WTC11 (cell line): ENCODE data around the gene PGRMC2. TPM values are rescaled to one million over a fixed set of nuclear protein-coding genes. Genes with fewer than 3 reads are reported as not detected.

Experiments
- ATAC-seq: fragments of 200-7000 bp; cut with Tn5 transposase; 2 replicates; pipeline ENCODE4 v1.10.0; 2021; ENCODE audit warnings: mild to moderate bottlenecking, moderate library complexity
- CTCF ChIA-PET: fragments of 300-600 bp; sonication (Branson Sonifier 250); formaldehyde crosslinking; loops from one replicate; lab custom pipeline; 2021; ENCODE audit warnings: antibody characterized with exemption; lab: Charles Lee
- POLR2A ChIA-PET: fragments of 350-600 bp; sonication (Branson Sonifier 250); formaldehyde crosslinking; loops from one replicate; lab custom pipeline; 2021; ENCODE audit warnings: antibody characterized with exemption; lab: Charles Lee
- DNase-seq: peaks from one replicate; pipeline ENCODE4 v3.0.0; 2021; ENCODE audit warnings: low spot score
- H3K27ac Mint-ChIP-seq: 2 replicates; pipeline ENCODE4 v1.8.0; 2021; ENCODE audit warnings: mixed read lengths
- H3K27me3 Mint-ChIP-seq: 2 replicates; pipeline ENCODE4 v1.8.0; 2021; ENCODE audit warnings: low read depth, mild to moderate bottlenecking, moderate library complexity, mixed read lengths
- H3K36me3 Mint-ChIP-seq: 2 replicates; pipeline ENCODE4 v1.8.0; 2021; ENCODE audit warnings: mixed read lengths
- H3K4me1 Mint-ChIP-seq: 2 replicates; pipeline ENCODE4 v1.8.0; 2022; ENCODE audit warnings: mixed read lengths
- H3K4me3 Mint-ChIP-seq: 2 replicates; pipeline ENCODE4 v1.8.0; 2021; ENCODE audit warnings: mild to moderate bottlenecking, moderate library complexity, mixed read lengths
- H3K9me3 Mint-ChIP-seq: 2 replicates; pipeline ENCODE4 v1.8.0; 2021; ENCODE audit warnings: mixed read lengths
- AR ChIP-seq: fragments of 250-450 bp; sonication (Bioruptor Pico); IDR thresholded peaks from 2 replicates; pipeline ENCODE4 v1.9.0; 2021; ENCODE audit warnings: mild to moderate bottlenecking
- E2F1 ChIP-seq: sonication (generic); formaldehyde crosslinking; IDR thresholded peaks from 2 replicates; pipeline ENCODE4 v1.8.0; 2022; ENCODE audit warnings: mild to moderate bottlenecking, missing genetic modification reagents
- ERG ChIP-seq: fragments of 250-450 bp; sonication (Bioruptor Pico); IDR thresholded peaks from 2 replicates; pipeline ENCODE4 v1.8.0; 2021; ENCODE audit warnings: mild to moderate bottlenecking
- GABPB1 ChIP-seq: sonication (generic); formaldehyde crosslinking; IDR thresholded peaks from 2 replicates; pipeline ENCODE4 v1.8.1; 2023; ENCODE audit warnings: mild to moderate bottlenecking, missing genetic modification reagents
- JAZF1 ChIP-seq: fragments of 250-450 bp; sonication (Bioruptor Pico); IDR thresholded peaks from 2 replicates; pipeline ENCODE4 v1.9.0; 2021; ENCODE audit warnings: moderate library complexity, mild to moderate bottlenecking, inconsistent platforms
- NFYB ChIP-seq: sonication (generic); formaldehyde crosslinking; conservative IDR thresholded peaks from 2 replicates; pipeline ENCODE4 v1.8.0; 2022; ENCODE audit warnings: low read depth, missing genetic modification reagents
- NR1H2 ChIP-seq: sonication (generic); formaldehyde crosslinking; IDR thresholded peaks from 2 replicates; pipeline ENCODE4 v1.9.0; 2021; ENCODE audit warnings: mild to moderate bottlenecking, moderate library complexity, missing genetic modification reagents
- NR2C2 ChIP-seq: sonication (generic); formaldehyde crosslinking; IDR thresholded peaks from 2 replicates; pipeline ENCODE4 v1.8.0; 2022; ENCODE audit warnings: mild to moderate bottlenecking, missing genetic modification reagents
- OVOL2 ChIP-seq: fragments of 250-450 bp; sonication (Bioruptor Pico); IDR thresholded peaks from 2 replicates; pipeline ENCODE4 v1.9.0; 2021; ENCODE audit warnings: mild to moderate bottlenecking, borderline replicate concordance
- TP53 ChIP-seq: sonication (generic); formaldehyde crosslinking; IDR thresholded peaks from 2 replicates; pipeline ENCODE4 v1.8.1; 2023; ENCODE audit warnings: mild to moderate bottlenecking, missing genetic modification reagents
- ZBTB21 ChIP-seq: sonication (generic); formaldehyde crosslinking; IDR thresholded peaks from 2 replicates; pipeline ENCODE4 v1.8.1; 2023; ENCODE audit warnings: mild to moderate bottlenecking, missing genetic modification reagents, borderline replicate concordance
- ZNF138 ChIP-seq: sonication (generic); formaldehyde crosslinking; conservative IDR thresholded peaks from 2 replicates; pipeline ENCODE4 v1.8.1; 2022; ENCODE audit warnings: mild to moderate bottlenecking, moderate library complexity, missing genetic modification reagents
- ZNF263 ChIP-seq: sonication (generic); formaldehyde crosslinking; IDR thresholded peaks from 2 replicates; pipeline ENCODE4 v1.8.1; 2022; ENCODE audit warnings: low read depth, mild to moderate bottlenecking, moderate library complexity, missing genetic modification reagents
- ZNF416 ChIP-seq: fragments of 250-450 bp; sonication (Bioruptor Pico); IDR thresholded peaks from 2 replicates; pipeline ENCODE4 v1.9.0; 2021; ENCODE audit warnings: mild to moderate bottlenecking, inconsistent platforms
- ZNF532 ChIP-seq: fragments of 250-450 bp; sonication (Bioruptor Pico); IDR thresholded peaks from 2 replicates; pipeline ENCODE4 v1.9.0; 2021; ENCODE audit warnings: mild to moderate bottlenecking, borderline replicate concordance
- total RNA-seq: library from RNA; stranded (reverse); gene quantifications from 3 replicates; pipeline ENCODE4 v1.2.3, GENCODE V29; 2021

The PGRMC2 gene
- total RNA-seq, 1 experiment from 2014 or later = 68.2 TPM

- peaks cover 48% of the 10 kb centered on the region for H3K9me3 Mint-ChIP-seq
- no peak overlapping the region for H3K4me3 Mint-ChIP-seq
- POLR2A ChIA-PET = no interaction called here
- H3K36me3 Mint-ChIP-seq = peaks cover 21% of the 10 kb centered on the region
- CTCF ChIA-PET = no interaction called here
- no peaks in the 10 kb centered on the region for H3K4me1 Mint-ChIP-seq
- no peak overlapping the region for H3K27ac Mint-ChIP-seq
- DNase-seq (no peak), ATAC-seq (no peak)
- no peak for TF ChIP-seq ZNF263 (CRISPR knock-in tag)
- no peak for TF ChIP-seq ZNF416 (CRISPR knock-in tag)
- no peak for TF ChIP-seq NFYB (CRISPR knock-in tag)
- H3K27me3 Mint-ChIP-seq = no peaks in the 10 kb centered on the region; the same call in 1 of the 2 replicates
Measured at GRCh38 chr4:128241981-128242380, 45.6 kb downstream of the PGRMC2 start.

GRCh38 chr4:128241425-128241913 is 46.1 kb downstream of the PGRMC2 start:
- ChIA-PET POLR2A (no interaction called here), CTCF (no interaction called here)
- H3K4me1 Mint-ChIP-seq = no peaks in the 10 kb centered on the region
- H3K27me3 Mint-ChIP-seq = no peaks in the 10 kb centered on the region; the same call in 1 of the 2 replicates
- peaks cover 16% of the 10 kb centered on the region for H3K36me3 Mint-ChIP-seq
- peaks cover 43% of the 10 kb centered on the region for H3K9me3 Mint-ChIP-seq
- no peak overlapping the region for H3K4me3 Mint-ChIP-seq
- no peak for DNase-seq
- TF ChIP-seq ZNF532 (CRISPR knock-in tag) (no peak), ZNF138 (no peak), GABPB1 (CRISPR knock-in tag) (peak; percentile 73)
- no peak overlapping the region for H3K27ac Mint-ChIP-seq
- ATAC-seq = no peak

- TF ChIP-seq AR (CRISPR knock-in tag) (no peak), OVOL2 (CRISPR knock-in tag) (no peak), E2F1 (no peak), ERG (CRISPR knock-in tag) (no peak), NR1H2 (CRISPR knock-in tag) (no peak), NFYB (CRISPR knock-in tag) (no peak), JAZF1 (CRISPR knock-in tag) (no peak), TP53 (CRISPR knock-in tag) (no peak), ZNF263 (CRISPR knock-in tag) (no peak), NR2C2 (CRISPR knock-in tag) (no peak), ZBTB21 (no peak)
- TF ChIP-seq, all 79 proteins: peak for 0
- H3K9me3 Mint-ChIP-seq = peaks cover 40% of the 10 kb centered on the region
- ChIA-PET CTCF (no interaction called here), POLR2A (no interaction called here)
- H3K27me3 Mint-ChIP-seq = no peaks in the 10 kb centered on the region; the same call in 1 of the 2 replicates
- ATAC-seq = no peak
- H3K27ac Mint-ChIP-seq = no peak overlapping the region
- peaks cover 13% of the 10 kb centered on the region for H3K36me3 Mint-ChIP-seq
- H3K4me3 Mint-ChIP-seq = no peak overlapping the region
- H3K4me1 Mint-ChIP-seq = no peaks in the 10 kb centered on the region
- no peak for DNase-seq
Measured at GRCh38 chr4:128241019-128241418, 46.6 kb downstream of the PGRMC2 start.
